Lung (tissue), 12 donors: Measurements from ENCODE around the gene ELP4. TPM values are rescaled to one million over a fixed set of nuclear protein-coding genes. Genes with fewer than 3 reads are reported as not detected.
A peak's percentile ranks its signal among the peaks of the same experiment; 100 is the strongest.

Experiments used
- ATAC-seq: fragments of 200-7000 bp; cut with Tn5 transposase; one replicate; pipeline ENCODE4 v1.9.1; 2020; ENCODE audit warnings: moderate number of reproducible peaks; ENCODE audit not compliant: insufficient read depth, low FRiP score
- DNase-seq, 3 donors: peaks; one replicate each; pipeline ENCODE4 v3.0.0-alpha.2; 2013 to 2017
- H3K27ac ChIP-seq, 2 donors: one replicate each; pipeline ENCODE4 v1.5.1; 2013; ENCODE audit warnings: mild to moderate bottlenecking in 2 of 2, moderate library complexity in 2 of 2, control low read depth in 1 of 2, inconsistent platforms in 1 of 2, low read depth in 1 of 2, low read length in 1 of 2
- H3K27me3 ChIP-seq, 3 donors: one replicate each; pipeline ENCODE4 v1.5.1; 2013; ENCODE audit warnings: low read length in 2 of 3; ENCODE audit not compliant: control insufficient read depth in 3 of 3, insufficient read depth in 3 of 3
- H3K36me3 ChIP-seq, 4 donors: one replicate each; pipeline ENCODE4 v1.5.1; 2013; ENCODE audit warnings: low read length in 4 of 4, mild to moderate bottlenecking in 1 of 4, moderate library complexity in 1 of 4; ENCODE audit not compliant: control insufficient read depth in 4 of 4, insufficient read depth in 4 of 4
- H3K4me1 ChIP-seq, 5 donors: one replicate each; pipeline ENCODE4 v1.5.1; 2013; ENCODE audit warnings: low read length in 5 of 5, mild to moderate bottlenecking in 2 of 5, moderate library complexity in 1 of 5; ENCODE audit not compliant: control insufficient read depth in 5 of 5, insufficient read depth in 5 of 5
- H3K4me3 ChIP-seq: one replicate; pipeline ENCODE4 v1.5.1; 2013; ENCODE audit warnings: mild to moderate bottlenecking, control low read depth, moderate library complexity
- H3K9ac ChIP-seq, 2 donors: one replicate each; pipeline ENCODE4 v1.5.1; 2013; ENCODE audit warnings: low read length in 2 of 2, control low read depth in 1 of 2; ENCODE audit not compliant: insufficient read depth in 1 of 2
- H3K9me3 ChIP-seq, 4 donors: one replicate each; pipeline ENCODE4 v1.5.1; 2013; ENCODE audit warnings: low read length in 3 of 4, mild to moderate bottlenecking in 1 of 4, moderate library complexity in 1 of 4; ENCODE audit not compliant: control insufficient read depth in 4 of 4, insufficient read depth in 3 of 4
- CTCF ChIP-seq: IDR thresholded peaks from 2 replicates; pipeline ENCODE4 v1.5.1; 2012; ENCODE audit warnings: mild to moderate bottlenecking; ENCODE audit errors: control extremely low read depth, extremely low read depth
- WGBS, 2 donors: extraction: QIAGEN DNeasy Blood & Tissue Kit; methylation state at CpG; one replicate each; pipeline ENCODE4 v1.1.7; 2013; 5-methylcytosine and 5-hydroxymethylcytosine counted together
- polyA plus RNA-seq, 2 donors: library from polyadenylated mRNA; stranded (reverse); fragments of 200-250 nt; gene quantifications; one replicate each; pipeline ENCODE4 v1.2.1, GENCODE V29; 2013
- total RNA-seq, 2 donors: library from RNA; depleted of rRNA in 1 of 2; stranded (reverse); fragments of >200 nt in 1 of 2; gene quantifications; one replicate each; pipeline ENCODE4 v1.2.1, GENCODE V29; 2014 to 2021
- donor health status: control.
- donor health status: control.
- donor health status: Bipolar disorder and iron deficiency.
- donor health status: healthy.
- donor health status: DM: yes; HTN: yes; CAD: no.

Gene ELP4
- total and polyA plus RNA-seq, 4 donors: 7.7 to 47.8 (median 13.7) TPM

DNA sequence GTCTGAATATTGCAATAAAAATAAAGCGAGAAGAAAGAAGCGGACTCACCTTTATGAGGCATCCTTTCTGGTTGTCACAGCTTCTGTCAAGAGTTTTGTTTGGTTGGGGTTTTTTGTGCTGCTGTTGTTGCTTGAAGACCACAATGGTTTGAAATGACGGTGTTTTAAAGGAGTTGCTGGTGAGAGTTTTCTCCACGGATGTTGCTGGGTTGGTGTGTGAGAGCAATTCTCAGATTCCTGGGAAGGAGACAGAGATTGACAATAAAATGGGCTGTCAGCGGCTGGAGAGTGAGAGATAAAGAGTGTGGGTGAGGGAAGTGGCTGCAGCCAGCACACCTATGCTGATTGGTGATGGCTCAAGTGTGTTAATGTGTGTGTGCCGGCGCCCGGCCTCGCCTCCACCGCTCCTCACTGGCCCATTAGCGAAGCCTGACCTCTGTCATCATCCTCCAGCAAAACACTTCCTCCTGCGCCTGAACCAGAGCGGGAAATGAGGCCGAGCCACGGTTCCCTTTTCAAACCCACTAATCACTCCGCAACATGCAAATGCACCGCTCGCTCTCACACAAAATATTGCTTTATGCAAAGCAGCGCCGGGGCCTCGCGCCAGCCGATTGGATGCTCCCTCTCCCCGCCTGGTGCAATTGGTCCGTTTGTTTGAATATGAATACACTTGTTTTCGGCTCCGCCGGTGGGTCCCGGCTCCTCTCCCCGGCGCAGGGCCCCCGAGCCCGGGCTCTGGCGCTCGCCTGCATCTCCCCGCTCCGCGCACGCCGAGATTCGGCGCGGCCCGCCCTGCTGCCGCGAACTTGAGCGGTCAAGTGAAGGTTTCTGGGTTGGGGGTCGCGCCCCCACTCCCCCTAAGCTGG is 301.4 kb downstream of the ELP4 start, which contains the start of gene PAX6:
Gene PAX6 (minus strand): TSS at position 544 of the 869 bp plus-strand sequence. CDS start 4,911 bp downstream, outside the sequence.
- peak; percentile 50 for ATAC-seq

DNA sequence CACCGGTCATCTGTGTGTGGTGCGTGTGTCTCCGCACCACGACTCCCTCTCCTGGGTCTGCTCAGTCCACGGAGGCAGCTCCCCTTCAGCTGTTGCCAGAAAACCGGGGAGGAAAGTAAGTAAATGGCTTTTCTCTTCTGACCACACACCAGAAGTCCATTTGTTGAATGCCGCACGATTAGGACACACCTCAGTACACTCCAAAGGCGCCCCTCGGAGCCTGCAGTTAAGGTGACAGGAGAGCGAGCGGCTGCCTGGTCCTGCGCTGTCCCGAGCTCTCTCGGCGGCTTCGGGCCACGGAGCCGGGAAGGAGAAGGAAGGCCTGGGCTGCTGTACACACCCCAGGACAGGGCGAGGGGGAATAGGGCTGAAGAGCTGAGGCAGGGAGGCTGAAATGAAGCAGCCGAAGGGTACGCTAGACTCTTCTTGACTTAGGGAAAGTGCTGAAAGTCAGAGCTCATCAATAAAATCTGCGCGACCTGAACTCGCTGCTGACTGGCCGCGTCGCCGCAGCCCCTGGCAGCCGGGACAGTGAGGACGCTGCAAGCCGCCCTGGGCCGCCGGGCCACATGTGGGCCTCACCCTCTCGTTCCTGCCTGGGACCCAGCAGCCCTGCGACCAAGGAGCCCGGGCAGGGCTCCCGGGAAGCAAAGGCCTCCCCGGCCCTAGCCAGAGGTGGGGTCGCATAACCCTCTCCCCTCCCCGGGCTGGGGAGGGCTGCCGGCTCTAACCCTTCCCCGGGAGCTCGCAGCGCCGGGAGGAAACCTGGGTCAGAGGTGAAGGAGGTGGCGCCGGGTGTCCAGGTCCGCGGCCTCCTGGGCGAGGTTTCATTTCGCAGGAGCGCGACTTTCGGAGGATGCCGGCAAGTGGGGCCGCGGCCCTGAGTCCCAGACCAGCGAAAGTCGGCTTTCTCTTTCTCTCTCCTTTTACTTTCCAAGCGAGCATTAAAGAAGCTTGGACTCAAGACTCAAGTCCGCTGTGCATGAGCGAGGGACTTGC is 303.1 kb downstream of the ELP4 start:
- peak in 1 of 3 donors; percentile 29 for DNase-seq
- Histone ChIP-seq H3K4me3 (peak overlapping the region; percentile 19), H3K4me1 (peaks cover 0 to 51% (median 16%) of the 10 kb centered on the region in 5 donors), H3K9me3 (peaks cover 0 to 7% (median 0%) of the 10 kb centered on the region in 4 donors), H3K36me3 (no peaks in the 10 kb centered on the region), H3K27me3 (peaks cover 17 to 92% (median 78%) of the 10 kb centered on the region in 3 donors), H3K27ac (no peak overlapping the region), H3K9ac (no peak overlapping the region)
- 3% methylated on average over 57 to 63 of the region's 63 CpGs for WGBS, 2 donors
- TF ChIP-seq CTCF: no peak
- ATAC-seq: no peak

More for the DNA sequence above, 301.4 kb downstream of the ELP4 start, which contains the start of gene PAX6:
- Histone ChIP-seq H3K27me3 (peaks cover 7 to 93% (median 82%) of the 10 kb centered on the region in 3 donors), H3K9ac (no peak within 1 kb of the TSS), H3K9me3 (peaks cover 0 to 6% (median 0%) of the 10 kb centered on the region in 4 donors), H3K4me3 (no peak within 1 kb of the TSS), H3K27ac (no peak within 1 kb of the TSS), H3K36me3 (no peaks in the 10 kb centered on the region), H3K4me1 (peaks cover 0 to 41% (median 10%) of the 10 kb centered on the region in 5 donors)
- 2 to 4% methylated on average over 49 of the region's 49 CpGs for WGBS, 2 donors
- no peak for TF ChIP-seq CTCF
- peak in 1 of 3 donors; percentile 19 for DNase-seq

GRCh38 chr11:31813391-31814175 is 304.0 kb downstream of the ELP4 start:
- H3K9ac ChIP-seq: no peak overlapping the region
- H3K4me1 ChIP-seq: peaks cover 0 to 58% (median 16%) of the 10 kb centered on the region in 5 donors
- H3K27me3 ChIP-seq: peaks cover 20 to 92% (median 78%) of the 10 kb centered on the region in 3 donors
- TF ChIP-seq CTCF: no peak
- 5% methylated on average over 33 to 35 of the region's 35 CpGs for WGBS, 2 donors
- H3K27ac ChIP-seq: no peak overlapping the region
- peak in 1 of 3 donors; percentile 15 for DNase-seq
- no peaks in the 10 kb centered on the region for H3K36me3 ChIP-seq
- no peak for ATAC-seq
- H3K9me3 ChIP-seq: peaks cover 0 to 11% (median 0%) of the 10 kb centered on the region in 4 donors
- H3K4me3 ChIP-seq: no peak overlapping the region
